Measurements from ENCODE around the gene IL6ST.

The IL6ST gene

GRCh38 chr5:55903121-55903701, 91.6 kb downstream of the IL6ST start:
- no peak for DNase-seq (ENCODE audit: extremely low spot score)
- ChIA-PET CTCF (no interaction called here), POLR2A (no interaction called here)
- no peak for TF ChIP-seq SP1 (IDR thresholded peaks at IDR 0.05)
- no peak for TF ChIP-seq FOXA1 (IDR thresholded peaks at IDR 0.05)
- TF ChIP-seq HDGF (IDR thresholded peaks at IDR 0.05; ENCODE audit: borderline replicate concordance), result no peak
- TF ChIP-seq LEF1 (IDR thresholded peaks at IDR 0.05; ENCODE audit: borderline replicate concordance), result no peak
- no peak for TF ChIP-seq TARDBP (IDR thresholded peaks at IDR 0.05)

DNA sequence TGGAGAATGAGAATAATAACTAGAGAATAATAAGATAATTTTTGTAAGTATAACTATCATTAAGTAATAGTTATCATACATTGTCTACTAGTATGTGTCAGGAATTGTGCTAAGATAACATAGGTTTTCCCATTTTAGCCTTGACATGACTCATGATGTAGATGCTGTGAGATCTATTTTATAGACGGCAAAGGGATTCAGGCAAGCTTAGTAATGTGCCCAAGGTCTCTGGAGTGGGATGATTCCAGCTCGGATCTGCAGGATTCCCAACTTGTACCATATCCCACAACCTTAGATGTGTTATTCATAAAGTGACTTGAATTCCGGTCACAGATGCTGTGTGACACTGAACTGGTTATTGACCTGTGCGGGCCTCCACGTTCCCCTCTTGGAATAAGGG, 92.1 kb downstream of the IL6ST start:
- POLR2A ChIA-PET, result no interaction called here
- CTCF ChIA-PET, result no interaction called here

DNA sequence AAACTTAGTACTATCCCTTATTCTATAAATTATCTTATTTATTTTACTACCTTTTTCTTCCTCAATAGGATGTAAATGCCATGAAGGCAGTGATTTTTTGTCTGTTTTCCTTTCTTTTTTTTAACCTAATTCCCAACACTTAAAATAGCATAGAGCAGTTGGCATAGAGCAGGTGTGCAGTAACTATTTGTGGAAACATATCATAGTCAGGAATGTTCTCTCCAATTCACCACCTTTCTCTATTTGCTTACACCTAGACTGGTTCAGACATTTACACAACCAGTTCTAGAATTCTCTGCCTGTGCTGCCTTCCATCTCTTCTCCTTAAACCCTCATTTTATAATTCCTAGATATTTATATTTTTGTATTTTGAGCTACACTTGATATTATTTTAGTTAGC, 94.0 kb downstream of the IL6ST start:
- DNase-seq (ENCODE audit: extremely low spot score), result no peak
- TF ChIP-seq FOXM1 (IDR thresholded peaks at IDR 0.05; ENCODE audit: borderline replicate concordance) (no peak), TARDBP (IDR thresholded peaks at IDR 0.05) (no peak), SUZ12 (IDR thresholded peaks at IDR 0.05) (no peak), PKNOX1 (IDR thresholded peaks at IDR 0.05) (no peak), CTBP1 (IDR thresholded peaks at IDR 0.05; ENCODE audit: borderline replicate concordance) (no peak), LEF1 (IDR thresholded peaks at IDR 0.05; ENCODE audit: borderline replicate concordance) (no peak), NFRKB (IDR thresholded peaks at IDR 0.05) (no peak), ARNT (IDR thresholded peaks at IDR 0.05) (no peak), ELF4 (IDR thresholded peaks at IDR 0.05) (no peak), ZNF384 (IDR thresholded peaks at IDR 0.05) (no peak), L3MBTL2 (conservative IDR thresholded peaks at IDR 0.05) (no peak), BHLHE40 (IDR thresholded peaks at IDR 0.05; ENCODE audit: borderline replicate concordance) (no peak), HDGF (IDR thresholded peaks at IDR 0.05; ENCODE audit: borderline replicate concordance) (no peak)
- ChIA-PET POLR2A (no interaction called here), CTCF (no interaction called here)

More for the DNA sequence above, 92.1 kb downstream of the IL6ST start:
- TF ChIP-seq PKNOX1 (IDR thresholded peaks at IDR 0.05) (no peak), ARNT (IDR thresholded peaks at IDR 0.05) (no peak), L3MBTL2 (conservative IDR thresholded peaks at IDR 0.05) (no peak), LEF1 (IDR thresholded peaks at IDR 0.05; ENCODE audit: borderline replicate concordance) (no peak), FOXM1 (IDR thresholded peaks at IDR 0.05; ENCODE audit: borderline replicate concordance) (no peak), SP1 (IDR thresholded peaks at IDR 0.05) (no peak), ELF4 (IDR thresholded peaks at IDR 0.05) (no peak), FOXA1 (IDR thresholded peaks at IDR 0.05) (no peak), SUZ12 (IDR thresholded peaks at IDR 0.05) (no peak), ZNF384 (IDR thresholded peaks at IDR 0.05) (no peak), TARDBP (IDR thresholded peaks at IDR 0.05) (no peak), CTBP1 (IDR thresholded peaks at IDR 0.05; ENCODE audit: borderline replicate concordance) (no peak), NFRKB (IDR thresholded peaks at IDR 0.05) (no peak), HDGF (IDR thresholded peaks at IDR 0.05; ENCODE audit: borderline replicate concordance) (no peak), BHLHE40 (IDR thresholded peaks at IDR 0.05; ENCODE audit: borderline replicate concordance) (no peak), FOXK2 (IDR thresholded peaks at IDR 0.05) (no peak)
- no peak for DNase-seq (ENCODE audit: extremely low spot score)

DNA sequence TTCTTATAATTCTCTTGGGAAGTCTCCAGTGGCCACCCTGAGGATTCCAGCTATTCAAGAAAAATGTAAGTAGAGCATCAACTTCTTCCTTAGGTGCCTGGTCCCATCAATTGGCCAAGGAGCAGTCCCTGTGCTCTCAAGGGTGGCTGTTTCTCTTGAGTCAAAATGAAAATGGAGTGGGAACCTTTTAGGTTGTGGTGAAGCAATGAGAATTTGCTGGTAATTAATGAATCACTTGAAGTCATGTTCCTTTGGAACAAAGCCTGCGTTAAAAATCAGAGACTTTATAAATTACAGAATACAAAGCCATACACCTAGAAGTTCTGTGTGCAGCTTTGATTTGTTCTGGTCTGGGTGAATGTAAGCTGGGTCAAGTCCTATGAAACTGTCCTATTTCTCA, 94.7 kb downstream of the IL6ST start:
- ChIA-PET CTCF (no interaction called here), POLR2A (no interaction called here)
- no peak for TF ChIP-seq TARDBP (IDR thresholded peaks at IDR 0.05)
- TF ChIP-seq SUZ12 (IDR thresholded peaks at IDR 0.05), result no peak
- no peak for TF ChIP-seq NFRKB (IDR thresholded peaks at IDR 0.05)
- TF ChIP-seq BHLHE40 (IDR thresholded peaks at IDR 0.05; ENCODE audit: borderline replicate concordance), result no peak
- TF ChIP-seq FOXA1 (IDR thresholded peaks at IDR 0.05), result no peak
- TF ChIP-seq PKNOX1 (IDR thresholded peaks at IDR 0.05), result no peak
- no peak for TF ChIP-seq ELF4 (IDR thresholded peaks at IDR 0.05)
- no peak for TF ChIP-seq ZNF384 (IDR thresholded peaks at IDR 0.05)
- TF ChIP-seq HDGF (IDR thresholded peaks at IDR 0.05; ENCODE audit: borderline replicate concordance), result no peak
- TF ChIP-seq CTBP1 (IDR thresholded peaks at IDR 0.05; ENCODE audit: borderline replicate concordance), result no peak
- no peak for TF ChIP-seq ARNT (IDR thresholded peaks at IDR 0.05)
- no peak for TF ChIP-seq SP1 (IDR thresholded peaks at IDR 0.05)
- no peak for TF ChIP-seq FOXK2 (IDR thresholded peaks at IDR 0.05)
- DNase-seq (ENCODE audit: extremely low spot score), result no peak

- CTCF ChIA-PET, result no interaction called here
- TF ChIP-seq FOXA1 (IDR thresholded peaks at IDR 0.05) (no peak), ZNF384 (IDR thresholded peaks at IDR 0.05) (no peak), NFRKB (IDR thresholded peaks at IDR 0.05) (no peak), FOXK2 (IDR thresholded peaks at IDR 0.05) (no peak), ARNT (IDR thresholded peaks at IDR 0.05) (no peak), BHLHE40 (IDR thresholded peaks at IDR 0.05; ENCODE audit: borderline replicate concordance) (no peak), LEF1 (IDR thresholded peaks at IDR 0.05; ENCODE audit: borderline replicate concordance) (no peak), SUZ12 (IDR thresholded peaks at IDR 0.05) (no peak), TARDBP (IDR thresholded peaks at IDR 0.05) (no peak), L3MBTL2 (conservative IDR thresholded peaks at IDR 0.05) (no peak), HDGF (IDR thresholded peaks at IDR 0.05; ENCODE audit: borderline replicate concordance) (no peak), ELF4 (IDR thresholded peaks at IDR 0.05) (no peak), PKNOX1 (IDR thresholded peaks at IDR 0.05) (no peak), FOXM1 (IDR thresholded peaks at IDR 0.05; ENCODE audit: borderline replicate concordance) (no peak), CTBP1 (IDR thresholded peaks at IDR 0.05; ENCODE audit: borderline replicate concordance) (no peak), SP1 (IDR thresholded peaks at IDR 0.05) (no peak)
- POLR2A ChIA-PET, result no interaction called here
- no peak for DNase-seq (ENCODE audit: extremely low spot score)
Measured at GRCh38 chr5:55899344-55899743, 95.4 kb downstream of the IL6ST start.
